B cell (primary cell): Measurements from ENCODE around the gene FYN.

Experiments used
- CTCF ChIP-seq: fragments of 200-600 bp; IDR thresholded peaks from one replicate; pipeline ENCODE4 v1.8.0; 2022; ENCODE audit warnings: antibody characterized with exemption, mild to moderate bottlenecking
- EZH2 ChIP-seq: IDR thresholded peaks from 2 replicates; pipeline ENCODE4 v1.6.1; 2012; ENCODE audit warnings: borderline replicate concordance, low read depth, mild to moderate bottlenecking, moderate library complexity, low read length; ENCODE audit not compliant: insufficient read depth, poor library complexity, severe bottlenecking

GRCh38 chr6:111720931-111721496 is 152.2 kb downstream of the FYN start:
- TF ChIP-seq CTCF: no peak
- TF ChIP-seq EZH2: no peak
